ENCODE results near the gene CHFR.
"Not testable (repeated sequence)": the region's sequence is repeated elsewhere in the genome, so short reads cannot be mapped to it uniquely, and the experiment has no call there.

The CHFR gene

GRCh38 chr12:132839558-132840235 is 47.7 kb downstream of the CHFR start:
- DNase-seq (ENCODE audit: low read depth): no peak

- DNase-seq (ENCODE audit: low read depth): no peak
Measured at GRCh38 chr12:132838410-132839080, 48.9 kb downstream of the CHFR start.

GRCh38 chr12:132837693-132838409 is 49.6 kb downstream of the CHFR start:
- DNase-seq (ENCODE audit: low read depth): no peak

- no peak for DNase-seq (ENCODE audit: low read depth)
Measured at GRCh38 chr12:132836795-132837331, 50.5 kb downstream of the CHFR start.

- DNase-seq (ENCODE audit: low read depth): not testable (repeated sequence)
Measured at GRCh38 chr12:132836230-132836629, 51.2 kb downstream of the CHFR start.

GRCh38 chr12:132835076-132836025 is 52.1 kb downstream of the CHFR start:
- DNase-seq (ENCODE audit: low read depth): no peak

GRCh38 chr12:132834181-132834711 is 53.2 kb downstream of the CHFR start:
- no peak for DNase-seq (ENCODE audit: low read depth)

GRCh38 chr12:132833341-132833740 is 54.1 kb downstream of the CHFR start:
- no peak for DNase-seq (ENCODE audit: low read depth)

- DNase-seq (ENCODE audit: low read depth): no peak
Measured at GRCh38 chr12:132831771-132832170, 55.6 kb downstream of the CHFR start.

- DNase-seq (ENCODE audit: low read depth): peak; percentile 95
Measured at GRCh38 chr12:132828706-132829534, 58.5 kb downstream of the CHFR start, which contains the start of gene GOLGA3. TSS of gene GOLGA3 (minus strand) at chr12:132828869. CDS start at chr12:132822128, 6,741 bp downstream.

GRCh38 chr12:132827763-132828703 is 59.4 kb downstream of the CHFR start:
- peak; percentile 22 for DNase-seq (ENCODE audit: low read depth)

GRCh38 chr12:132825861-132826260 is 61.5 kb downstream of the CHFR start:
- no peak for DNase-seq (ENCODE audit: low read depth)

GRCh38 chr12:132825089-132825488 is 62.3 kb downstream of the CHFR start:
- no peak for DNase-seq (ENCODE audit: low read depth)

- DNase-seq (ENCODE audit: low read depth): no peak
Measured at GRCh38 chr12:132824053-132824452, 63.4 kb downstream of the CHFR start.

- no peak for DNase-seq (ENCODE audit: low read depth)
Measured at GRCh38 chr12:132818562-132818961, 68.8 kb downstream of the CHFR start.

- DNase-seq (ENCODE audit: low read depth): no peak
Measured at GRCh38 chr12:132814232-132814631, 73.2 kb downstream of the CHFR start.

- no peak for DNase-seq (ENCODE audit: low read depth)
Measured at GRCh38 chr12:132813443-132813842, 74.0 kb downstream of the CHFR start.

- no peak for DNase-seq (ENCODE audit: low read depth)
Measured at GRCh38 chr12:132812631-132813305, 74.6 kb downstream of the CHFR start.

- DNase-seq (ENCODE audit: low read depth): not testable (repeated sequence)
Measured at GRCh38 chr12:132809391-132809790, 78.0 kb downstream of the CHFR start.

All from stimulated activated CD8-positive, alpha-beta memory T cell treated with anti-CD3 and anti-CD28 coated beads, Interleukin-15, amount 100 ng/mL, for 24 hours (primary cell).